ENCODE measurements around the gene USP4. TPM values are rescaled to one million over a fixed set of nuclear protein-coding genes. Genes with fewer than 3 reads are reported as not detected.
A peak's percentile ranks its signal among the peaks of the same experiment; 100 is the strongest.

USP4 gene
- total RNA-seq, 1 donor from 2014 or later, result 31.8 TPM

DNA sequence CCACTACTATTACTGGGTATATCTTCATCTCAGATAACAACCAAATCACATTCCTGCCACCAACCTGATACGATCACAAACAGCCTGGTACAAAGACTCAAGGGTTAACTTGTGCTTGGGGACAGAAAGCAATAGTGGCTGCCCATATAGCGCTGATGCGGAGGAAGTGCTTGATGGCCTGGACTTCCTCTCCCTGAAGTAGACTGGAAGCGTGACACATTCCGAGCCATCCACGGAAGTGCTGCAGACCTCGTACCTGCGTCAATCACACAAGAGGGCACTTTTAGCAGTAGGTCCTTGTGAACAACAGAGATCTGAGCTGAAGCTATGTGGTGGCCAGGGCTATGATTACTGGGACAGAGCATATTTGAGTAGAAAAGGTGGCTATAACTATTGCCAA, 45.5 kb downstream of the USP4 start:
- H3K4me3 Mint-ChIP-seq (ENCODE audit: unreplicated experiment), result no peak overlapping the region
- peaks cover 5% of the 10 kb centered on the region for H3K4me1 Mint-ChIP-seq (ENCODE audit: low read depth, unreplicated experiment)
- no peak overlapping the region for H3K27ac ChIP-seq (ENCODE audit: low read depth, low read length)
- no peaks in the 10 kb centered on the region for H3K79me2 ChIP-seq (ENCODE audit: insufficient read depth, low read length)
- H3K9me3 Mint-ChIP-seq (ENCODE audit: unreplicated experiment), result no peaks in the 10 kb centered on the region
- no peak for FAIRE-seq
- H3K36me3 ChIP-seq (ENCODE audit: insufficient read depth, low read length), result peaks cover 47% of the 10 kb centered on the region
- H3K4me3 ChIP-seq (ENCODE audit: insufficient read depth, low read depth, low read length), result no peak overlapping the region
- H3K27me3 ChIP-seq (ENCODE audit: insufficient read depth, low read length), result no peaks in the 10 kb centered on the region
- TF ChIP-seq, protein P1, sequence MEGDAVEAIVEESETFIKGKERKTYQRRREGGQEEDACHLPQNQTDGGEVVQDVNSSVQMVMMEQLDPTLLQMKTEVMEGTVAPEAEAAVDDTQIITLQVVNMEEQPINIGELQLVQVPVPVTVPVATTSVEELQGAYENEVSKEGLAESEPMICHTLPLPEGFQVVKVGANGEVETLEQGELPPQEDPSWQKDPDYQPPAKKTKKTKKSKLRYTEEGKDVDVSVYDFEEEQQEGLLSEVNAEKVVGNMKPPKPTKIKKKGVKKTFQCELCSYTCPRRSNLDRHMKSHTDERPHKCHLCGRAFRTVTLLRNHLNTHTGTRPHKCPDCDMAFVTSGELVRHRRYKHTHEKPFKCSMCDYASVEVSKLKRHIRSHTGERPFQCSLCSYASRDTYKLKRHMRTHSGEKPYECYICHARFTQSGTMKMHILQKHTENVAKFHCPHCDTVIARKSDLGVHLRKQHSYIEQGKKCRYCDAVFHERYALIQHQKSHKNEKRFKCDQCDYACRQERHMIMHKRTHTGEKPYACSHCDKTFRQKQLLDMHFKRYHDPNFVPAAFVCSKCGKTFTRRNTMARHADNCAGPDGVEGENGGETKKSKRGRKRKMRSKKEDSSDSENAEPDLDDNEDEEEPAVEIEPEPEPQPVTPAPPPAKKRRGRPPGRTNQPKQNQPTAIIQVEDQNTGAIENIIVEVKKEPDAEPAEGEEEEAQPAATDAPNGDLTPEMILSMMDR (IDR thresholded peaks at IDR 0.05; ENCODE audit: insufficient read depth, low read depth, low read length), result no peak
- TF ChIP-seq EZH2 (IDR thresholded peaks at IDR 0.05; ENCODE audit: insufficient read depth, low read length), result no peak
- H3K27ac Mint-ChIP-seq (ENCODE audit: unreplicated experiment), result no peak overlapping the region
- no peak overlapping the region for H3K4me2 ChIP-seq (ENCODE audit: low read length)
- H3K36me3 Mint-ChIP-seq (ENCODE audit: low read depth, unreplicated experiment), result peaks cover 35% of the 10 kb centered on the region
- no peak overlapping the region for H3K9ac ChIP-seq (ENCODE audit: low read length)
- H4K20me1 ChIP-seq (ENCODE audit: insufficient read depth, low read length), result peaks cover 7% of the 10 kb centered on the region
- H2AFZ ChIP-seq (ENCODE audit: low read depth, low read length), result no peak overlapping the region
- DNase-seq (ENCODE audit: low read depth), result no peak
- H3K4me1 ChIP-seq (ENCODE audit: insufficient read depth, low read length), result no peaks in the 10 kb centered on the region
- H3K27me3 Mint-ChIP-seq (ENCODE audit: low read depth, unreplicated experiment), result no peaks in the 10 kb centered on the region
- H3K9me3 ChIP-seq (ENCODE audit: insufficient read depth, low read depth, low read length), result no peaks in the 10 kb centered on the region

DNA sequence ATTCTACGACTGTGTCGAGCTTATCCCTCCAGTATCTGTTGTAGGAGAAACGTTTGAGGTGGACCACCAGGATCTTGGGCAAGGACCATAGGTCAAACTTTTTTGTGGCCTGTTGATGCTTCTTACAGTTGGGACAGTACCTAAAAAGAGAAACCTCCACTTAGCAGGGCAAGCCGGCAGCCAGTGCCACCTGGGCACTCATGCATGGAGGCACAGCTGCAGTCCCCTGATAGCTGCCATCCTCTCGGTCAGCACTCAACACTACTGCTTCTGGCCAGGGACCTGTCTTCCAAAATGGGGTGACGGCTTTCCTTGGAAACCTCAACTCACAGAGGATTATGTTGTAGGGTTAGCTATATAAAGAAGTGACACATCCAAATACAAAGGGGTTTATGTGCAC, 55.9 kb downstream of the USP4 start:
- Mint-ChIP-seq H3K4me3 (ENCODE audit: unreplicated experiment) (no peak overlapping the region), H3K4me1 (ENCODE audit: low read depth, unreplicated experiment) (peaks cover 3% of the 10 kb centered on the region), H3K27me3 (ENCODE audit: low read depth, unreplicated experiment) (no peaks in the 10 kb centered on the region), H3K9me3 (ENCODE audit: unreplicated experiment) (no peaks in the 10 kb centered on the region), H3K36me3 (ENCODE audit: low read depth, unreplicated experiment) (peaks cover 34% of the 10 kb centered on the region), H3K27ac (ENCODE audit: unreplicated experiment) (no peak overlapping the region)
- no peak overlapping the region for H2AFZ ChIP-seq (ENCODE audit: low read depth, low read length)
- H3K4me2 ChIP-seq (ENCODE audit: low read length), result no peak overlapping the region
- H3K4me1 ChIP-seq (ENCODE audit: insufficient read depth, low read length), result no peaks in the 10 kb centered on the region
- no peak overlapping the region for H3K9ac ChIP-seq (ENCODE audit: low read length)
- no peak for DNase-seq (ENCODE audit: low read depth)
- H3K27ac ChIP-seq (ENCODE audit: low read depth, low read length), result no peak overlapping the region
- H3K79me2 ChIP-seq (ENCODE audit: insufficient read depth, low read length), result no peaks in the 10 kb centered on the region
- H3K27me3 ChIP-seq (ENCODE audit: insufficient read depth, low read length), result no peaks in the 10 kb centered on the region
- TF ChIP-seq EZH2 (IDR thresholded peaks at IDR 0.05; ENCODE audit: insufficient read depth, low read length), result no peak
- H3K4me3 ChIP-seq (ENCODE audit: insufficient read depth, low read depth, low read length), result no peak overlapping the region
- peaks cover 49% of the 10 kb centered on the region for H3K36me3 ChIP-seq (ENCODE audit: insufficient read depth, low read length)
- H4K20me1 ChIP-seq (ENCODE audit: insufficient read depth, low read length), result no peaks in the 10 kb centered on the region
- no peak for FAIRE-seq
- no peaks in the 10 kb centered on the region for H3K9me3 ChIP-seq (ENCODE audit: insufficient read depth, low read depth, low read length)

DNA sequence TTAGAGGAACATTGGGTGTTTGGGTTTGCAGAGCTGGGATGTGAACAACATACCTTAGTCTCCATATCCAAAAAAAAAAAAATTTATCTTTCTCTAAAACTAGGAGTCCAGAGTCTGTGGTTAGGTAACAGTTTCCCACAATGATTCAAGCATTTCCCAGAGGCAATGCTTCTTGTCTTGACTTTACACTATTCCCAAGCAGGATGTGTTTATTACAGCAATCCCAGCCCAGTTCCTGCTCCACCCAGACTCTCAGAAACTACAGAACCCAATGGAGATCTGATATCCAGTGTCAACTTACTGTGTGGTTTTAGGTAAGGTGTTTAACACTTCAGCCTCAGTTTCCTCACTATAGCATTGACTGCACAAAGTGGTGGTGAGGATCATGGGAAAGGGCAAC, 60.5 kb downstream of the USP4 start:
- peaks cover 23% of the 10 kb centered on the region for H3K36me3 ChIP-seq (ENCODE audit: insufficient read depth, low read length)
- no peaks in the 10 kb centered on the region for H3K27me3 ChIP-seq (ENCODE audit: insufficient read depth, low read length)
- H4K20me1 ChIP-seq (ENCODE audit: insufficient read depth, low read length), result no peaks in the 10 kb centered on the region
- Mint-ChIP-seq H3K9me3 (ENCODE audit: unreplicated experiment) (no peaks in the 10 kb centered on the region), H3K36me3 (ENCODE audit: low read depth, unreplicated experiment) (peaks cover 24% of the 10 kb centered on the region), H3K4me3 (ENCODE audit: unreplicated experiment) (no peak overlapping the region), H3K4me1 (ENCODE audit: low read depth, unreplicated experiment) (peaks cover 6% of the 10 kb centered on the region), H3K27me3 (ENCODE audit: low read depth, unreplicated experiment) (no peaks in the 10 kb centered on the region), H3K27ac (ENCODE audit: unreplicated experiment) (peak overlapping the region; percentile 41)
- no peak overlapping the region for H2AFZ ChIP-seq (ENCODE audit: low read depth, low read length)
- H3K4me3 ChIP-seq (ENCODE audit: insufficient read depth, low read depth, low read length), result no peak overlapping the region
- DNase-seq (ENCODE audit: low read depth) (peak; percentile 47), FAIRE-seq (no peak)
- peaks cover 16% of the 10 kb centered on the region for H3K4me1 ChIP-seq (ENCODE audit: insufficient read depth, low read length)
- TF ChIP-seq EZH2 (IDR thresholded peaks at IDR 0.05; ENCODE audit: insufficient read depth, low read length), result no peak
- TF ChIP-seq, protein P1 (IDR thresholded peaks at IDR 0.05; ENCODE audit: insufficient read depth, low read depth, low read length), result no peak
- no peaks in the 10 kb centered on the region for H3K9me3 ChIP-seq (ENCODE audit: insufficient read depth, low read depth, low read length)
- no peaks in the 10 kb centered on the region for H3K79me2 ChIP-seq (ENCODE audit: insufficient read depth, low read length)
- H3K27ac ChIP-seq (ENCODE audit: low read depth, low read length), result no peak overlapping the region
- H3K4me2 ChIP-seq (ENCODE audit: low read length), result no peak overlapping the region
- no peak overlapping the region for H3K9ac ChIP-seq (ENCODE audit: low read length)

All from astrocyte (in vitro differentiated cells and primary cell).